Astrocyte (in vitro differentiated cells and primary cell): ENCODE results near the gene PNLIP. TPM values are rescaled to one million over a fixed set of nuclear protein-coding genes. Genes with fewer than 3 reads are reported as not detected.

Source experiments
- DNase-seq: peaks from one replicate; pipeline ENCODE4 v3.0.0-alpha.2; 2010; ENCODE audit warnings: low read depth
- FAIRE-seq: peaks from 2 replicates; lab custom pipeline; 2011; peaks lifted over from hg19 to GRCh38; lab: Jason Lieb, UNC
- H2AFZ ChIP-seq: 2 replicates; pipeline ENCODE4 v1.6.0; 2012; ENCODE audit warnings: low read depth, low read length, inconsistent platforms
- H3K27ac ChIP-seq: 2 replicates; pipeline ENCODE4 v1.5.1; 2011; ENCODE audit warnings: low read depth, low read length, inconsistent platforms
- H3K27me3 ChIP-seq: 2 replicates; pipeline ENCODE4 v1.6.0; 2011; ENCODE audit warnings: low read length, inconsistent platforms; ENCODE audit not compliant: insufficient read depth
- H3K36me3 ChIP-seq: 2 replicates; pipeline ENCODE4 v1.5.1; 2011; ENCODE audit warnings: low read length, inconsistent platforms; ENCODE audit not compliant: insufficient read depth
- H3K4me1 ChIP-seq: 2 replicates; pipeline ENCODE4 v1.5.1; 2011; ENCODE audit warnings: low read length, inconsistent platforms; ENCODE audit not compliant: insufficient read depth
- H3K4me2 ChIP-seq: 2 replicates; pipeline ENCODE4 v1.6.0; 2012; ENCODE audit warnings: low read length, inconsistent platforms
- H3K4me3 ChIP-seq: 2 replicates; pipeline ENCODE4 v1.5.1; 2011; ENCODE audit warnings: low read depth, mild to moderate bottlenecking, low read length, inconsistent platforms; ENCODE audit not compliant: insufficient read depth
- H3K79me2 ChIP-seq: 2 replicates; pipeline ENCODE4 v1.6.0; 2012; ENCODE audit warnings: mild to moderate bottlenecking, low read length, inconsistent platforms; ENCODE audit not compliant: insufficient read depth
- H3K9ac ChIP-seq: 2 replicates; pipeline ENCODE4 v1.6.0; 2012; ENCODE audit warnings: mild to moderate bottlenecking, low read length, inconsistent platforms
- H3K9me3 ChIP-seq: 2 replicates; pipeline ENCODE4 v1.5.1; 2012; ENCODE audit warnings: low read depth, mild to moderate bottlenecking, low read length, inconsistent platforms; ENCODE audit not compliant: insufficient read depth
- H4K20me1 ChIP-seq: 2 replicates; pipeline ENCODE4 v1.6.0; 2012; ENCODE audit warnings: low read length, inconsistent platforms; ENCODE audit not compliant: insufficient read depth
- H3K27ac Mint-ChIP-seq: one replicate; pipeline ENCODE4 v1.8.0; 2021; ENCODE audit warnings: mild to moderate bottlenecking, mixed read lengths; ENCODE audit not compliant: unreplicated experiment
- H3K27me3 Mint-ChIP-seq: one replicate; pipeline ENCODE4 v1.8.0; 2021; ENCODE audit warnings: low read depth, mixed read lengths; ENCODE audit not compliant: unreplicated experiment
- H3K36me3 Mint-ChIP-seq: one replicate; pipeline ENCODE4 v1.8.0; 2021; ENCODE audit warnings: low read depth, mixed read lengths; ENCODE audit not compliant: unreplicated experiment
- H3K4me1 Mint-ChIP-seq: one replicate; pipeline ENCODE4 v1.8.0; 2021; ENCODE audit warnings: low read depth, mixed read lengths; ENCODE audit not compliant: unreplicated experiment
- H3K4me3 Mint-ChIP-seq: one replicate; pipeline ENCODE4 v1.8.0; 2021; ENCODE audit warnings: mild to moderate bottlenecking, moderate library complexity, mixed read lengths; ENCODE audit not compliant: unreplicated experiment
- H3K9me3 Mint-ChIP-seq: one replicate; pipeline ENCODE4 v1.8.0; 2021; ENCODE audit warnings: mild to moderate bottlenecking, mixed read lengths; ENCODE audit not compliant: unreplicated experiment
- CTCF ChIP-seq: IDR thresholded peaks from 2 replicates; pipeline ENCODE4 v1.5.1; 2011; ENCODE audit warnings: low read depth, mild to moderate bottlenecking, inconsistent platforms, low read length, moderate library complexity; ENCODE audit not compliant: insufficient read depth
- EZH2 ChIP-seq: IDR thresholded peaks from 2 replicates; pipeline ENCODE4 v1.6.1; 2012; ENCODE audit warnings: mild to moderate bottlenecking, low read length, inconsistent platforms; ENCODE audit not compliant: insufficient read depth
- total RNA-seq: library from RNA; stranded (reverse); gene quantifications from 2 replicates; pipeline ENCODE4 v1.2.1, GENCODE V29; 2021

Gene PNLIP
- total RNA-seq, 1 donor from 2014 or later = not detected

DNA sequence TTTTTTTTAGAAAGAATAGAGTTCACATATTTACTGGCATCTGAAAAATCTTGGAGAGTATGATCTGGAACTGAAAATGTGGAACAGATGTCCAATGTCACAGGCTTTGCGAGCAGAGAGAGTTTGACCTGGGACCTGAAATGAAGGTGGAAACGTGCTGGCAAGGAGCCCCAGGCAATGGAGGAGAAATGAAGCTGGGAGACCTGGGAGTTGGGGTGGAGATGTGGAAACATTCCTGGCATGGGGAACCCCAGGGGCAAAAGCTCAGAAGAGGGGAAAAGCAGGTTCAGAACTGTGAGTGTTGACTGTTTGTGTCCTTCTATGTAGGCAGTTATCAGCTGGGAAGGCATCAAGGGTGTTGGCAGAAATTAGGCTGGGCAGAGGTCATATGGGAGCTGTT lies 67.7 kb downstream of the PNLIP start:
- TF ChIP-seq EZH2 = no peak
- TF ChIP-seq CTCF = no peak
- Histone ChIP-seq H2AFZ (no peak overlapping the region), H4K20me1 (no peaks in the 10 kb centered on the region), H3K4me3 (no peak overlapping the region), H3K27ac (no peak overlapping the region), H3K27me3 (no peaks in the 10 kb centered on the region), H3K9me3 (no peaks in the 10 kb centered on the region), H3K79me2 (no peaks in the 10 kb centered on the region), H3K4me2 (no peak overlapping the region), H3K4me1 (no peaks in the 10 kb centered on the region), H3K9ac (no peak overlapping the region), H3K36me3 (no peaks in the 10 kb centered on the region)
- peaks cover 43% of the 10 kb centered on the region for H3K27me3 Mint-ChIP-seq
- no peak overlapping the region for H3K27ac Mint-ChIP-seq
- no peak overlapping the region for H3K4me3 Mint-ChIP-seq
- H3K36me3 Mint-ChIP-seq = no peaks in the 10 kb centered on the region
- FAIRE-seq (no peak), DNase-seq (no peak)
- peaks cover 4% of the 10 kb centered on the region for H3K9me3 Mint-ChIP-seq
- H3K4me1 Mint-ChIP-seq = no peaks in the 10 kb centered on the region

- Histone ChIP-seq H3K27ac (no peak overlapping the region), H3K9ac (no peak overlapping the region), H3K27me3 (no peaks in the 10 kb centered on the region), H3K4me3 (no peak overlapping the region), H4K20me1 (no peaks in the 10 kb centered on the region), H3K9me3 (no peaks in the 10 kb centered on the region), H3K36me3 (no peaks in the 10 kb centered on the region), H3K4me2 (no peak overlapping the region), H3K79me2 (no peaks in the 10 kb centered on the region), H3K4me1 (no peaks in the 10 kb centered on the region), H2AFZ (no peak overlapping the region)
- no peak for DNase-seq
- TF ChIP-seq EZH2 = no peak
- TF ChIP-seq CTCF = no peak
- Mint-ChIP-seq H3K27ac (no peak overlapping the region), H3K36me3 (no peaks in the 10 kb centered on the region), H3K27me3 (peaks cover 37% of the 10 kb centered on the region), H3K4me1 (no peaks in the 10 kb centered on the region), H3K9me3 (peaks cover 4% of the 10 kb centered on the region), H3K4me3 (no peak overlapping the region)
- FAIRE-seq = no peak
Measured at GRCh38 chr10:116614796-116615195, 69.1 kb downstream of the PNLIP start.

GRCh38 chr10:116615199-116615776 lies 69.6 kb downstream of the PNLIP start:
- H3K36me3 ChIP-seq = no peaks in the 10 kb centered on the region
- H3K4me3 ChIP-seq = no peak overlapping the region
- no peaks in the 10 kb centered on the region for H3K4me1 Mint-ChIP-seq
- H3K27ac ChIP-seq = no peak overlapping the region
- FAIRE-seq (no peak), DNase-seq (no peak)
- no peak overlapping the region for H3K9ac ChIP-seq
- no peaks in the 10 kb centered on the region for H3K4me1 ChIP-seq
- H4K20me1 ChIP-seq = no peaks in the 10 kb centered on the region
- no peaks in the 10 kb centered on the region for H3K9me3 ChIP-seq
- H3K36me3 Mint-ChIP-seq = no peaks in the 10 kb centered on the region
- no peak overlapping the region for H3K4me3 Mint-ChIP-seq
- no peak for TF ChIP-seq CTCF
- H3K27me3 Mint-ChIP-seq = peaks cover 35% of the 10 kb centered on the region
- H3K79me2 ChIP-seq = no peaks in the 10 kb centered on the region
- H3K9me3 Mint-ChIP-seq = peaks cover 4% of the 10 kb centered on the region
- H3K27me3 ChIP-seq = no peaks in the 10 kb centered on the region
- H3K27ac Mint-ChIP-seq = no peak overlapping the region
- no peak overlapping the region for H2AFZ ChIP-seq
- H3K4me2 ChIP-seq = no peak overlapping the region
